ENCODE results near the gene MDFI. TPM values are rescaled to one million over a fixed set of nuclear protein-coding genes. Genes with fewer than 3 reads are reported as not detected.

The MDFI gene
- total RNA-seq, 1 experiment from 2014 or later = 96.4 TPM

GRCh38 chr6:41598670-41599014 is 39.6 kb upstream of the MDFI start:
- Histone ChIP-seq H3K4me1 (ENCODE audit: insufficient read depth, low read length) (peaks cover 7% of the 10 kb centered on the region), H3K4me3 (ENCODE audit: low read length) (no peak overlapping the region), H3F3A (ENCODE audit: low read length, unreplicated experiment) (no peaks in the 10 kb centered on the region), H3K9ac (ENCODE audit: low read length) (no peak overlapping the region), H3K36me3 (ENCODE audit: low read depth, low read length) (no peaks in the 10 kb centered on the region; the same call in 1 of the 2 replicates), H3K9me2 (replicated peaks; ENCODE audit: low read length) (no peaks in the 10 kb centered on the region), H3K4me2 (ENCODE audit: low read length) (no peak overlapping the region), H3K79me2 (ENCODE audit: low read length) (no peaks in the 10 kb centered on the region), H3K9me3 (ENCODE audit: low read length) (no peaks in the 10 kb centered on the region), H3K27ac (ENCODE audit: low read length) (no peak overlapping the region), H4K20me1 (ENCODE audit: low read length) (no peaks in the 10 kb centered on the region), H3K27me3 (ENCODE audit: low read length) (no peaks in the 10 kb centered on the region), H2AFZ (ENCODE audit: low read length) (no peak overlapping the region)
- ChIA-PET POLR2A (ENCODE audit: unreplicated experiment) (no interaction called here), CTCF (no interaction called here)
- DNase-seq (no peak), ATAC-seq (no peak)
- TF ChIP-seq EZH2 (IDR thresholded peaks at IDR 0.05; ENCODE audit: low read length, unreplicated experiment) = no peak
- TF ChIP-seq EZH2phosphoT487 (IDR thresholded peaks at IDR 0.05; ENCODE audit: borderline replicate concordance, low read length) = no peak
- TF ChIP-seq, protein P1, sequence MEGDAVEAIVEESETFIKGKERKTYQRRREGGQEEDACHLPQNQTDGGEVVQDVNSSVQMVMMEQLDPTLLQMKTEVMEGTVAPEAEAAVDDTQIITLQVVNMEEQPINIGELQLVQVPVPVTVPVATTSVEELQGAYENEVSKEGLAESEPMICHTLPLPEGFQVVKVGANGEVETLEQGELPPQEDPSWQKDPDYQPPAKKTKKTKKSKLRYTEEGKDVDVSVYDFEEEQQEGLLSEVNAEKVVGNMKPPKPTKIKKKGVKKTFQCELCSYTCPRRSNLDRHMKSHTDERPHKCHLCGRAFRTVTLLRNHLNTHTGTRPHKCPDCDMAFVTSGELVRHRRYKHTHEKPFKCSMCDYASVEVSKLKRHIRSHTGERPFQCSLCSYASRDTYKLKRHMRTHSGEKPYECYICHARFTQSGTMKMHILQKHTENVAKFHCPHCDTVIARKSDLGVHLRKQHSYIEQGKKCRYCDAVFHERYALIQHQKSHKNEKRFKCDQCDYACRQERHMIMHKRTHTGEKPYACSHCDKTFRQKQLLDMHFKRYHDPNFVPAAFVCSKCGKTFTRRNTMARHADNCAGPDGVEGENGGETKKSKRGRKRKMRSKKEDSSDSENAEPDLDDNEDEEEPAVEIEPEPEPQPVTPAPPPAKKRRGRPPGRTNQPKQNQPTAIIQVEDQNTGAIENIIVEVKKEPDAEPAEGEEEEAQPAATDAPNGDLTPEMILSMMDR (conservative IDR thresholded peaks at IDR 0.05; ENCODE audit: low read depth, low read length) = no peak
- intact Hi-C loops (cut with micrococcal nuclease) = no loop called here
- BruUV-seq (replicated peaks) = no TSS peak

GRCh38 chr6:41599015-41599851 is 39.0 kb upstream of the MDFI start:
- H3K4me3 ChIP-seq (ENCODE audit: low read length) = no peak overlapping the region
- no peaks in the 10 kb centered on the region; the same call in 1 of the 2 replicates for H3K36me3 ChIP-seq (ENCODE audit: low read depth, low read length)
- no peaks in the 10 kb centered on the region for H3K9me2 ChIP-seq (replicated peaks; ENCODE audit: low read length)
- no peak overlapping the region for H2AFZ ChIP-seq (ENCODE audit: low read length)
- H3K9me3 ChIP-seq (ENCODE audit: low read length) = no peaks in the 10 kb centered on the region
- no peak for ATAC-seq
- no peak for DNase-seq
- peaks cover 7% of the 10 kb centered on the region for H3K4me1 ChIP-seq (ENCODE audit: insufficient read depth, low read length)
- TF ChIP-seq EZH2 (IDR thresholded peaks at IDR 0.05; ENCODE audit: low read length, unreplicated experiment) (no peak), EZH2phosphoT487 (IDR thresholded peaks at IDR 0.05; ENCODE audit: borderline replicate concordance, low read length) (no peak)
- TF ChIP-seq, protein P1 (conservative IDR thresholded peaks at IDR 0.05; ENCODE audit: low read depth, low read length) = no peak
- POLR2A ChIA-PET (ENCODE audit: unreplicated experiment) = no interaction called here
- no peaks in the 10 kb centered on the region for H3F3A ChIP-seq (ENCODE audit: low read length, unreplicated experiment)
- no peak overlapping the region for H3K9ac ChIP-seq (ENCODE audit: low read length)
- intact Hi-C loops (cut with micrococcal nuclease) = no loop called here
- H3K79me2 ChIP-seq (ENCODE audit: low read length) = no peaks in the 10 kb centered on the region
- no peak overlapping the region for H3K4me2 ChIP-seq (ENCODE audit: low read length)
- H3K27ac ChIP-seq (ENCODE audit: low read length) = no peak overlapping the region
- CTCF ChIA-PET = no interaction called here
- no peaks in the 10 kb centered on the region for H4K20me1 ChIP-seq (ENCODE audit: low read length)
- H3K27me3 ChIP-seq (ENCODE audit: low read length) = no peaks in the 10 kb centered on the region
- no TSS peak for BruUV-seq (replicated peaks)

- CTCF ChIA-PET = no interaction called here
- no peak for ATAC-seq
These were observed 38.3 kb upstream of the MDFI start for GRCh38 chr6:41599852-41600445.

More at GRCh38 chr6:41599852-41600445, 38.3 kb upstream of the MDFI start:
- H3K9ac ChIP-seq (ENCODE audit: low read length) = no peak overlapping the region
- H3K9me2 ChIP-seq (replicated peaks; ENCODE audit: low read length) = no peaks in the 10 kb centered on the region
- no peaks in the 10 kb centered on the region for H4K20me1 ChIP-seq (ENCODE audit: low read length)
- TSS peak; percentile 41 for BruUV-seq (replicated peaks)
- no peak overlapping the region for H3K27ac ChIP-seq (ENCODE audit: low read length)
- POLR2A ChIA-PET (ENCODE audit: unreplicated experiment) = no interaction called here
- H3F3A ChIP-seq (ENCODE audit: low read length, unreplicated experiment) = no peaks in the 10 kb centered on the region
- H2AFZ ChIP-seq (ENCODE audit: low read length) = no peak overlapping the region
- H3K79me2 ChIP-seq (ENCODE audit: low read length) = no peaks in the 10 kb centered on the region
- H3K9me3 ChIP-seq (ENCODE audit: low read length) = no peaks in the 10 kb centered on the region
- no peak overlapping the region for H3K4me2 ChIP-seq (ENCODE audit: low read length)
- TF ChIP-seq EZH2 (IDR thresholded peaks at IDR 0.05; ENCODE audit: low read length, unreplicated experiment) = no peak
- intact Hi-C loops (cut with micrococcal nuclease) = loop anchor here (10.0 kb wide), 1 partner anchor 175 kb away; the partner anchor contains the start of gene FRS3
- DNase-seq = no peak
- no peak overlapping the region for H3K4me3 ChIP-seq (ENCODE audit: low read length)
- no peaks in the 10 kb centered on the region; the same call in 1 of the 2 replicates for H3K36me3 ChIP-seq (ENCODE audit: low read depth, low read length)
- peaks cover 7% of the 10 kb centered on the region for H3K4me1 ChIP-seq (ENCODE audit: insufficient read depth, low read length)
- H3K27me3 ChIP-seq (ENCODE audit: low read length) = no peaks in the 10 kb centered on the region

Measured in PC-3 (cell line).